SK-N-SH (cell line): ENCODE data around the gene SYNGR2. TPM values are rescaled to one million over a fixed set of nuclear protein-coding genes. Genes with fewer than 3 reads are reported as not detected.

ENCODE experiments used
- CTCF ChIA-PET: fragments of 300-600, 350-600 bp; formaldehyde crosslinking; extraction: SDS; loops from one replicate; lab custom pipeline; 2021; lab: Yijun Ruan, JAX
- POLR2A ChIA-PET: fragments of 350-600 bp; sonication (Branson Sonifier 250); formaldehyde crosslinking; extraction: SDS; loops from one replicate; lab custom pipeline; 2020; ENCODE audit warnings: antibody characterized with exemption, inconsistent platforms; lab: Yijun Ruan, JAX
- DNase-seq: peaks from one replicate; pipeline ENCODE4 v3.0.0; 2012
- H2AFZ ChIP-seq: fragments of 200-600 bp; sonication (generic); 2 replicates; pipeline ENCODE4 v1.8.1; 2016; ENCODE audit warnings: antibody characterized with exemption, mild to moderate bottlenecking, low read depth
- H3F3A ChIP-seq: fragments of 200-600 bp; sonication (generic); replicated peaks from 2 replicates; pipeline ENCODE3; 2016; ENCODE audit warnings: antibody characterized with exemption, mild to moderate bottlenecking; ENCODE audit not compliant: insufficient read depth
- H3K27ac ChIP-seq, 2 experiments: fragments of 200-500 bp in 1 of 2; fragments of 200-600 bp in 1 of 2; sonication (Bioruptor generic) in 1 of 2; sonication (generic), shearing (Covaris generic) in 1 of 2; 2 replicates each; pipeline versions ENCODE4 v1.5.1 to v1.6.1; 2014 to 2016; ENCODE audit warnings: low read depth in 2 of 2, inconsistent platforms in 1 of 2, low read length in 1 of 2, mild to moderate bottlenecking in 1 of 2, mixed read lengths in 1 of 2
- H3K27me3 ChIP-seq: fragments of 200-600 bp; sonication (generic), shearing (Covaris generic); 2 replicates; pipeline ENCODE4 v1.6.1; 2016; ENCODE audit warnings: mixed run types; ENCODE audit not compliant: insufficient read depth
- H3K36me3 ChIP-seq, 2 experiments: fragments of 200-500 bp in 1 of 2; fragments of 200-600 bp in 1 of 2; sonication (Bioruptor generic) in 1 of 2; sonication (generic) in 1 of 2; replicated peaks in 1 of 2; 2 replicates each; pipeline versions ENCODE3 to v1.5.1; 2014 to 2016; ENCODE audit warnings: low read length in 1 of 2, mild to moderate bottlenecking in 1 of 2; ENCODE audit not compliant: insufficient read depth in 2 of 2, control insufficient read depth in 1 of 2
- H3K4me1 ChIP-seq, 2 experiments: fragments of 200-500 bp in 1 of 2; fragments of 200-600 bp in 1 of 2; sonication (Bioruptor generic) in 1 of 2; sonication (generic), shearing (Covaris generic) in 1 of 2; 2 replicates each; pipeline versions ENCODE4 v1.5.1 to v1.6.1; 2014 to 2016; ENCODE audit warnings: low read depth in 1 of 2, low read length in 1 of 2, mixed run types in 1 of 2; ENCODE audit not compliant: insufficient read depth in 2 of 2, control insufficient read depth in 1 of 2
- H3K4me2 ChIP-seq: fragments of 200-600 bp; sonication (generic), shearing (Covaris generic); 2 replicates; pipeline ENCODE4 v1.6.1; 2017; ENCODE audit warnings: mixed run types
- H3K4me3 ChIP-seq, 2 experiments: fragments of 200-500 bp in 1 of 2; fragments of 200-600 bp in 1 of 2; sonication (Bioruptor generic) in 1 of 2; sonication (generic), shearing (Covaris generic) in 1 of 2; 2 replicates each; pipeline versions ENCODE4 v1.5.1 to v1.8.1; 2014 to 2016; ENCODE audit warnings: low read depth in 2 of 2, inconsistent platforms in 1 of 2, low read length in 1 of 2, mild to moderate bottlenecking in 1 of 2, mixed read lengths in 1 of 2, moderate library complexity in 1 of 2
- H3K79me2 ChIP-seq: fragments of 200-600 bp; sonication (generic); 2 replicates; pipeline ENCODE4 v1.8.1; 2017; ENCODE audit warnings: mild to moderate bottlenecking; ENCODE audit not compliant: insufficient read depth
- H3K9ac ChIP-seq: fragments of 200-600 bp; sonication (generic); 2 replicates; pipeline ENCODE4 v1.6.1; 2017; ENCODE audit warnings: mixed run types
- H3K9me2 ChIP-seq: fragments of 200-600 bp; sonication (generic); 2 replicates; pipeline ENCODE4 v1.6.1; 2017; ENCODE audit warnings: mixed run types
- H3K9me3 ChIP-seq: fragments of 200-600 bp; sonication (generic); 2 replicates; pipeline ENCODE4 v1.6.1; 2017; ENCODE audit warnings: mixed run types, mild to moderate bottlenecking, moderate library complexity
- H4K20me1 ChIP-seq: fragments of 200-600 bp; sonication (generic); 2 replicates; pipeline ENCODE4 v1.6.1; 2017; ENCODE audit warnings: mild to moderate bottlenecking, mixed run types; ENCODE audit not compliant: insufficient read depth
- CTCF ChIP-seq: fragments of 200-600 bp; sonication (generic); IDR thresholded peaks from 2 replicates; pipeline ENCODE4 v1.6.1; 2017; ENCODE audit warnings: antibody characterized with exemption, mild to moderate bottlenecking, moderate library complexity
- ELF1 ChIP-seq: IDR thresholded peaks from 2 replicates; pipeline ENCODE4 v1.4.0; 2012
- EP300 ChIP-seq, 2 experiments: IDR thresholded peaks; 2 replicates each; pipeline versions ENCODE4 v1.4.0 to v1.6.1; 2012; ENCODE audit warnings: borderline replicate concordance in 1 of 2, low read depth in 1 of 2, low read length in 1 of 2
- FOXM1 ChIP-seq: IDR thresholded peaks from 2 replicates; pipeline ENCODE4 v1.4.0; 2012; ENCODE audit warnings: low read depth, mild to moderate bottlenecking
- GABPA ChIP-seq: IDR thresholded peaks from 2 replicates; pipeline ENCODE4 v1.4.0; 2012; ENCODE audit warnings: low read depth, mild to moderate bottlenecking
- GATA2 ChIP-seq: sonication (generic); formaldehyde crosslinking; IDR thresholded peaks from 2 replicates; pipeline ENCODE4 v1.5.0; 2020; ENCODE audit warnings: mild to moderate bottlenecking, missing genetic modification reagents
- IRF3 ChIP-seq: fragments of 150-350 bp; IDR thresholded peaks from 2 replicates; pipeline ENCODE4 v1.6.1; 2016; ENCODE audit warnings: mild to moderate bottlenecking, low read depth, low read length
- MEF2A ChIP-seq: IDR thresholded peaks from 2 replicates; pipeline ENCODE4 v1.4.0; 2012; ENCODE audit warnings: low read depth, borderline replicate concordance
- MXI1 ChIP-seq: IDR thresholded peaks from 2 replicates; pipeline ENCODE4 v1.6.1; 2012; ENCODE audit warnings: mild to moderate bottlenecking, low read depth, low read length, improper control_type of control experiment
- NFIC ChIP-seq: IDR thresholded peaks from 2 replicates; pipeline ENCODE4 v1.4.0; 2012; ENCODE audit warnings: borderline replicate concordance
- NRF1 ChIP-seq: IDR thresholded peaks from 2 replicates; pipeline ENCODE4 v1.6.1; 2012; ENCODE audit warnings: low read depth, mild to moderate bottlenecking, low read length
- POLR2AphosphoS5 ChIP-seq: IDR thresholded peaks from 2 replicates; pipeline ENCODE4 v1.6.1; 2012; ENCODE audit warnings: low read depth, low read length
- RAD21 ChIP-seq: IDR thresholded peaks from 2 replicates; pipeline ENCODE4 v1.6.1; 2012; ENCODE audit warnings: mild to moderate bottlenecking, low read length
- RCOR1 ChIP-seq: fragments of 150-350 bp; IDR thresholded peaks from 2 replicates; pipeline ENCODE4 v1.6.1; 2017; ENCODE audit warnings: antibody characterized with exemption, low read length
- RFX5 ChIP-seq: IDR thresholded peaks from 2 replicates; pipeline ENCODE4 v1.6.1; 2012; ENCODE audit warnings: mild to moderate bottlenecking, improper control_type of control experiment, low read length
- RXRA ChIP-seq: IDR thresholded peaks from 2 replicates; pipeline ENCODE4 v1.4.0; 2012; ENCODE audit warnings: low read depth, mild to moderate bottlenecking, borderline replicate concordance
- SIN3A ChIP-seq: IDR thresholded peaks from 2 replicates; pipeline ENCODE4 v1.6.1; 2012; ENCODE audit warnings: low read depth, mild to moderate bottlenecking, low read length, moderate library complexity, borderline replicate concordance
- SMC3 ChIP-seq: IDR thresholded peaks from 2 replicates; pipeline ENCODE4 v1.6.1; 2012; ENCODE audit warnings: low read depth, low read length, improper control_type of control experiment
- TAF1 ChIP-seq: IDR thresholded peaks from 2 replicates; pipeline ENCODE4 v1.6.1; 2012; ENCODE audit warnings: low read depth, mild to moderate bottlenecking, low read length, moderate library complexity, borderline replicate concordance
- TCF12 ChIP-seq: IDR thresholded peaks from 2 replicates; pipeline ENCODE4 v1.4.0; 2012
- TEAD4 ChIP-seq: IDR thresholded peaks from 2 replicates; pipeline ENCODE4 v1.4.0; 2012; ENCODE audit warnings: mild to moderate bottlenecking, borderline replicate concordance; ENCODE audit not compliant: insufficient read depth
- USF1 ChIP-seq: IDR thresholded peaks from 2 replicates; pipeline ENCODE4 v1.4.0; 2012; ENCODE audit warnings: low read depth, borderline replicate concordance
- USF2 ChIP-seq: fragments of 150-350 bp; IDR thresholded peaks from 2 replicates; pipeline ENCODE4 v1.6.1; 2017; ENCODE audit warnings: antibody characterized with exemption, low read length, low read depth, borderline replicate concordance
- YY1 ChIP-seq: IDR thresholded peaks from 2 replicates; pipeline ENCODE4 v1.4.0; 2012; ENCODE audit warnings: low read depth, mild to moderate bottlenecking
- WGBS: methylation state at CpG from one replicate; pipeline ENCODE4 v1.1.6; 2017; ENCODE audit warnings: low lambda C conversion rate; 5-methylcytosine and 5-hydroxymethylcytosine counted together
- polyA plus RNA-seq, 3 experiments: library from polyadenylated mRNA; depleted of rRNA; stranded (reverse); fragments of >200 nt; gene quantifications; 2 replicates each; pipeline ENCODE4 v1.2.3, GENCODE V29; 2012
- TF ChIP-seq, protein P1 (sequence below): IDR thresholded peaks from 2 replicates; pipeline ENCODE4 v1.4.0; 2012; ENCODE audit warnings: low read depth

SYNGR2 gene
- polyA plus RNA-seq, 1 of the 3 experiments (the other 2 are of a cell fraction), result 181 TPM

- Histone ChIP-seq H3K4me2 (peak within 1 kb of the TSS; percentile 87), H3F3A (no peaks in the 10 kb centered on the region), H3K79me2 (peaks cover 46% of the 10 kb centered on the region), H3K4me3 (peak within 1 kb of the TSS; percentile 54 to 78), H4K20me1 (peaks cover 7% of the 10 kb centered on the region; the same call in 1 of the 2 replicates), H3K36me3 (peaks cover 0 to 7% of the 10 kb centered on the region in 2 experiments), H3K27ac (peak within 1 kb of the TSS; percentile 26 to 48; a peak in 2 of 4 replicates)
- CTCF ChIA-PET, result interaction anchor here (0.6 to 7.7 kb wide), 31 partner anchors 9 to 235 kb away, joined by 3 to 70 read pairs (median 4); partner anchors contain the start of genes SYNGR2 and TMC6
- WGBS, result 7% methylated on average over 34 of the region's 57 CpGs
- POLR2A ChIA-PET, result interaction anchor here (0.6 to 1.4 kb wide), 5 partner anchors 12 to 250 kb away, joined by 3 to 4 read pairs (median 3); no protein-coding TSS in a partner anchor
- peak; percentile 100 for DNase-seq
- no peak for TF ChIP-seq TCF12
- no peak for TF ChIP-seq IRF3
- peak; percentile 88 for TF ChIP-seq FOXM1
- TF ChIP-seq EP300 (IDR thresholded peaks at IDR 0.05; ENCODE audit: borderline replicate concordance in 1 of 2, low read depth in 1 of 2, low read length in 1 of 2), result no peak
- TF ChIP-seq POLR2AphosphoS5, result peak; percentile 99
- no peak for TF ChIP-seq GABPA
- TF ChIP-seq RCOR1, result no peak
- 0 out of 2 replicates have a peak, but pooled peaks have one; percentile 20 for TF ChIP-seq NRF1
- TF ChIP-seq TAF1, result peak; percentile 83
- TF ChIP-seq YY1, result peak; percentile 88
- no peak for TF ChIP-seq USF2
- TF ChIP-seq ELF1, result no peak
- TF ChIP-seq USF1, result 0 out of 2 replicates have a peak, but pooled peaks have one; percentile 31
- TF ChIP-seq CTCF, result peak; percentile 85
- no peak for TF ChIP-seq MEF2A
- peak; percentile 99 for TF ChIP-seq MXI1
- peak; percentile 57; the same call in 1 of the 2 replicates for TF ChIP-seq RFX5
- peak; percentile 87 for TF ChIP-seq SIN3A
- TF ChIP-seq, protein P1, sequence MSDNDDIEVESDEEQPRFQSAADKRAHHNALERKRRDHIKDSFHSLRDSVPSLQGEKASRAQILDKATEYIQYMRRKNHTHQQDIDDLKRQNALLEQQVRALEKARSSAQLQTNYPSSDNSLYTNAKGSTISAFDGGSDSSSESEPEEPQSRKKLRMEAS, result peak; percentile 67; the same call in 1 of the 2 replicates
- TF ChIP-seq TEAD4, result peak; percentile 97
- TF ChIP-seq RAD21, result peak; percentile 35
- TF ChIP-seq NFIC, result no peak; the same call in 1 of the 2 replicates
- no peak for TF ChIP-seq GATA2
- TF ChIP-seq SMC3, result peak; percentile 40; the same call in 1 of the 2 replicates
- no peak for TF ChIP-seq RXRA
- TF ChIP-seq, all 33 proteins: peak for 14
- H3K4me1 ChIP-seq, result peaks cover 7% of the 10 kb centered on the region in 2 experiments; a peak in 2 of 4 replicates
- H3K9ac ChIP-seq, result peak within 1 kb of the TSS; percentile 75
- peak within 1 kb of the TSS; percentile 85 for H2AFZ ChIP-seq
- H3K27me3 ChIP-seq, result no peaks in the 10 kb centered on the region
- H3K9me3 ChIP-seq, result no peaks in the 10 kb centered on the region
- no peaks in the 10 kb centered on the region for H3K9me2 ChIP-seq
These were observed 18.6 kb downstream of the SYNGR2 start, which contains the start of the genes AFMID and TK1 for GRCh38 chr17:78186692-78187595. TSS of gene AFMID (plus strand) at chr17:78187362. CDS start at chr17:78187371, 9 bp downstream. TSS of gene TK1 (minus strand) at chr17:78187052. CDS start at chr17:78186994, 58 bp downstream.
